ENCODE results near the gene CARD9. TPM values are rescaled to one million over a fixed set of nuclear protein-coding genes. Genes with fewer than 3 reads are reported as not detected.

CARD9 gene
- total RNA-seq, 1 experiment from 2014 or later, result 5.6 TPM

- H4K8ac ChIP-seq (replicated peaks; ENCODE audit: insufficient read length, low read depth, low read length), result no peak overlapping the region
- H3K4me2 ChIP-seq (ENCODE audit: insufficient read depth, insufficient read length, low read length), result no peak overlapping the region
- no peak overlapping the region for H4K5ac ChIP-seq (ENCODE audit: insufficient read length, low read depth, low read length)
- no peak overlapping the region for H3T11ph ChIP-seq (ENCODE audit: low read length)
- DNase-seq, result no peak
- H3K9me3 ChIP-seq (ENCODE audit: control insufficient read depth, low read depth, low read length), result no peaks in the 10 kb centered on the region
- H3K4me1 ChIP-seq (ENCODE audit: insufficient read depth, low read length), result no peaks in the 10 kb centered on the region
- Mint-ChIP-seq H3K4me1 (peaks cover 6 to 29% of the 10 kb centered on the region in 2 experiments; a peak in 3 of 4 replicates), H3K27ac (no peak overlapping the region; a peak in 1 of 7 replicates), H3K36me3 (ENCODE audit: insufficient read depth in 1 of 3, low read depth in 3 of 3) (no peaks in the 10 kb centered on the region; a peak in 1 of 7 replicates), H3K4me3 (peak overlapping the region; percentile 15 to 58; a peak in 2 of 5 replicates), H3K27me3 (ENCODE audit: low read depth) (no peaks in the 10 kb centered on the region; the same call in 1 of the 2 replicates), H3K9me3 (no peaks in the 10 kb centered on the region)
- no peak overlapping the region for H2BK20ac ChIP-seq (ENCODE audit: low read depth, low read length, poor library complexity, severe bottlenecking)
- WGBS (ENCODE audit: extremely low coverage, insufficient read length, low lambda C conversion rate), result no CpG with 5 or more reads among the region's 10 CpGs
- H3K4ac ChIP-seq (ENCODE audit: low read depth, low read length), result no peak overlapping the region
- H3K23me2 ChIP-seq (ENCODE audit: insufficient read length, low read depth, low read length, poor library complexity, severe bottlenecking), result no peaks in the 10 kb centered on the region
- H3K27ac ChIP-seq (ENCODE audit: insufficient read length, low read depth, low read length), result no peak overlapping the region
- H2AFZ ChIP-seq (ENCODE audit: low read length), result no peak overlapping the region
- H4K20me1 ChIP-seq (ENCODE audit: control insufficient read depth, insufficient read depth, insufficient read length), result no peaks in the 10 kb centered on the region
- no peak overlapping the region for H2BK5ac ChIP-seq (ENCODE audit: insufficient read length, low read length)
- H3K18ac ChIP-seq (ENCODE audit: insufficient read length, low read depth, low read length), result no peak overlapping the region
- no peak overlapping the region for H3K14ac ChIP-seq (ENCODE audit: insufficient read depth, low read length)
- H3K79me2 ChIP-seq (ENCODE audit: insufficient read depth, low read length), result no peaks in the 10 kb centered on the region
- H3K56ac ChIP-seq (ENCODE audit: insufficient read length, low read depth, low read length), result no peak overlapping the region
- no peak overlapping the region for H2BK12ac ChIP-seq (ENCODE audit: insufficient read length, low read depth, low read length)
- no peak overlapping the region for H4K91ac ChIP-seq (ENCODE audit: insufficient read length, low read depth, low read length)
- H2AK5ac ChIP-seq (ENCODE audit: insufficient read length, low read length), result no peak overlapping the region
- H2BK15ac ChIP-seq (ENCODE audit: low read depth, low read length), result no peak overlapping the region
- H3K9ac ChIP-seq (ENCODE audit: extremely low read depth, insufficient read length, low read length), result no peak overlapping the region
- no peak overlapping the region for H2BK120ac ChIP-seq (ENCODE audit: low read depth, low read length, poor library complexity, severe bottlenecking)
- no peaks in the 10 kb centered on the region for H3K27me3 ChIP-seq (ENCODE audit: insufficient read depth, low read length)
- TF ChIP-seq CTCF (conservative IDR thresholded peaks at IDR 0.05), result no peak
- H3K79me1 ChIP-seq (ENCODE audit: insufficient read depth, low read depth, low read length, poor library complexity, severe bottlenecking), result no peaks in the 10 kb centered on the region
- no peak overlapping the region for H3K23ac ChIP-seq (ENCODE audit: insufficient read length, low read depth, low read length)
Observed at GRCh38 chr9:136341769-136342168, 31.7 kb downstream of the CARD9 start.

Measured in H9 (cell line).